Sigmoid colon (tissue), 7 donors: ENCODE results near the gene RNF151. TPM values are rescaled to one million over a fixed set of nuclear protein-coding genes. Genes with fewer than 3 reads are reported as not detected.

ENCODE experiments used
- DNase-seq: peaks from one replicate; pipeline ENCODE4 v3.0.0-alpha.2; 2019
- H3K27ac ChIP-seq, 4 donors: fragments of 200-600 bp; sonication (generic); one replicate each; pipeline ENCODE4 v1.5.1; 2016 to 2019; ENCODE audit warnings: mild to moderate bottlenecking in 1 of 4
- H3K27me3 ChIP-seq, 3 donors: fragments of 200-600 bp; sonication (generic); one replicate each; pipeline ENCODE4 v1.5.1; 2019; ENCODE audit warnings: mild to moderate bottlenecking in 1 of 3
- H3K36me3 ChIP-seq, 4 donors: fragments of 200-600 bp; sonication (generic); one replicate each; pipeline ENCODE4 v1.5.1; 2016 to 2019
- H3K4me1 ChIP-seq, 4 donors: fragments of 200-600 bp; sonication (generic); one replicate each; pipeline ENCODE4 v1.5.1; 2017 to 2019
- H3K4me3 ChIP-seq, 4 donors: fragments of 200-600 bp; sonication (generic); one replicate each; pipeline ENCODE4 v1.5.1; 2017 to 2019; ENCODE audit warnings: mild to moderate bottlenecking in 2 of 4, moderate library complexity in 1 of 4
- H3K9me3 ChIP-seq, 4 donors: fragments of 200-600 bp in 3 of 4; sonication (generic) in 3 of 4; one replicate each; pipeline versions ENCODE4 v1.5.1 to v1.6.1; 2013 to 2019
- CTCF ChIP-seq, 4 experiments: fragments of 450-650 bp in 3 of 4; fragments of 200-600 bp in 1 of 4; IDR thresholded peaks; one replicate each; pipeline ENCODE4 v1.5.1; 2016 to 2019; ENCODE audit warnings: antibody characterized with exemption in 4 of 4, mild to moderate bottlenecking in 3 of 4, moderate library complexity in 2 of 4
- EP300 ChIP-seq, 4 donors: sonication (generic); formaldehyde crosslinking; IDR thresholded peaks; one replicate each; pipeline ENCODE4 v1.6.1; 2017; ENCODE audit warnings: antibody characterized with exemption in 4 of 4
- POLR2A ChIP-seq, 2 donors: fragments of 450-650 bp; IDR thresholded peaks; one replicate each; pipeline ENCODE4 v1.6.1; 2016; ENCODE audit warnings: antibody characterized with exemption in 2 of 2, mild to moderate bottlenecking in 2 of 2, moderate library complexity in 2 of 2
- POLR2AphosphoS5 ChIP-seq, 4 donors: sonication (generic); formaldehyde crosslinking; IDR thresholded peaks; one replicate each; pipeline ENCODE4 v1.6.1; 2017; ENCODE audit warnings: antibody characterized with exemption in 4 of 4
- WGBS, 2 donors: extraction: QIAGEN DNeasy Blood & Tissue Kit; methylation state at CpG; one replicate each; pipeline ENCODE4 v1.1.7; 2013; 5-methylcytosine and 5-hydroxymethylcytosine counted together
- intact Hi-C: fragments of 100-400 bp; cut with DNase I; formaldehyde crosslinking; loops from one replicate; pipeline ENCODE4 v1.15.1; 2023
- polyA plus RNA-seq, 3 donors: library from polyadenylated mRNA; stranded (reverse); fragments of 200-250 nt; gene quantifications; one replicate each; pipeline ENCODE4 v1.2.3, GENCODE V29; 2013
- total RNA-seq, 4 donors: library from RNA; depleted of rRNA; stranded (reverse); fragments of >200 nt; gene quantifications; one replicate each; pipeline ENCODE4 v1.1.0, GENCODE V29; 2016
- donor health status: healthy with polysubstance abuse.
- donor health status: Bipolar disorder and iron deficiency.
- donor health status: healthy.

Gene RNF151
- total and polyA plus RNA-seq, 7 donors = 0.10 TPM; not detected in 6

- Histone ChIP-seq H3K27ac (no peak overlapping the region), H3K9me3 (no peaks in the 10 kb centered on the region), H3K4me1 (peaks cover 0 to 31% (median 26%) of the 10 kb centered on the region in 4 donors), H3K36me3 (peaks cover 43 to 52% (median 45%) of the 10 kb centered on the region in 4 donors), H3K4me3 (no peak overlapping the region), H3K27me3 (peaks cover 24 to 68% (median 52%) of the 10 kb centered on the region in 3 donors)
- TF ChIP-seq POLR2A (IDR thresholded peaks at IDR 0.05) (no peak), CTCF (IDR thresholded peaks at IDR 0.05) (no peak), EP300 (IDR thresholded peaks at IDR 0.05) (no peak), POLR2AphosphoS5 (IDR thresholded peaks at IDR 0.05) (no peak)
- intact Hi-C loops = no loop called here
- 92 to 95% methylated on average over 33 of the region's 33 CpGs for WGBS, 2 donors
- no peak for DNase-seq
Observed at GRCh38 chr16:1975432-1976215, 9.0 kb downstream of the RNF151 start.

GRCh38 chr16:1976216-1976520 lies 9.5 kb downstream of the RNF151 start:
- DNase-seq = no peak
- intact Hi-C loops = no loop called here
- no peaks in the 10 kb centered on the region for H3K9me3 ChIP-seq
- TF ChIP-seq EP300 (IDR thresholded peaks at IDR 0.05) (no peak), CTCF (IDR thresholded peaks at IDR 0.05) (no peak), POLR2AphosphoS5 (IDR thresholded peaks at IDR 0.05) (no peak), POLR2A (IDR thresholded peaks at IDR 0.05) (no peak)
- H3K4me1 ChIP-seq = peaks cover 0 to 26% (median 20%) of the 10 kb centered on the region in 4 donors
- WGBS, 2 donors = 92 to 96% methylated on average over 8 of the region's 8 CpGs
- peaks cover 29 to 73% (median 57%) of the 10 kb centered on the region in 3 donors for H3K27me3 ChIP-seq
- H3K27ac ChIP-seq = no peak overlapping the region
- H3K36me3 ChIP-seq = peaks cover 43 to 52% (median 45%) of the 10 kb centered on the region in 4 donors
- no peak overlapping the region for H3K4me3 ChIP-seq

- Histone ChIP-seq H3K4me3 (no peak overlapping the region), H3K27ac (no peak overlapping the region), H3K9me3 (no peaks in the 10 kb centered on the region), H3K27me3 (peaks cover 34 to 84% (median 66%) of the 10 kb centered on the region in 3 donors), H3K36me3 (peaks cover 43 to 52% (median 45%) of the 10 kb centered on the region in 4 donors), H3K4me1 (peaks cover 0 to 24% (median 17%) of the 10 kb centered on the region in 4 donors)
- DNase-seq = no peak
- TF ChIP-seq CTCF (IDR thresholded peaks at IDR 0.05) = no peak
- TF ChIP-seq POLR2AphosphoS5 (IDR thresholded peaks at IDR 0.05) = no peak
- TF ChIP-seq EP300 (IDR thresholded peaks at IDR 0.05) = no peak
- TF ChIP-seq POLR2A (IDR thresholded peaks at IDR 0.05) = no peak
- 88 to 94% methylated on average over 33 of the region's 33 CpGs for WGBS, 2 donors
- intact Hi-C loops = no loop called here
Observed at GRCh38 chr16:1976951-1977874, 10.6 kb downstream of the RNF151 start.

- H3K27me3 ChIP-seq = peaks cover 35 to 90% (median 71%) of the 10 kb centered on the region in 3 donors
- peaks cover 0 to 18% (median 11%) of the 10 kb centered on the region in 4 donors for H3K4me1 ChIP-seq
Observed at GRCh38 chr16:1977875-1978268, 11.2 kb downstream of the RNF151 start.

More at GRCh38 chr16:1977875-1978268, 11.2 kb downstream of the RNF151 start:
- no peak for DNase-seq
- intact Hi-C loops = no loop called here
- TF ChIP-seq POLR2A (IDR thresholded peaks at IDR 0.05) = no peak
- no peak for TF ChIP-seq POLR2AphosphoS5 (IDR thresholded peaks at IDR 0.05)
- no peak for TF ChIP-seq EP300 (IDR thresholded peaks at IDR 0.05)
- TF ChIP-seq CTCF (IDR thresholded peaks at IDR 0.05) = no peak
- Histone ChIP-seq H3K27ac (no peak overlapping the region), H3K9me3 (no peaks in the 10 kb centered on the region), H3K36me3 (peaks cover 43 to 52% (median 45%) of the 10 kb centered on the region in 4 donors), H3K4me3 (no peak overlapping the region)
- 95 to 97% methylated on average over 18 of the region's 18 CpGs for WGBS, 2 donors
